ENCODE measurements around the gene E2F4. TPM values are rescaled to one million over a fixed set of nuclear protein-coding genes. Genes with fewer than 3 reads are reported as not detected.

The E2F4 gene
- total RNA-seq, 6 experiments from 2014 or later: 14.4 to 36.4 (median 22.4) TPM

GRCh38 chr16:67162506-67163163 lies 29.3 kb upstream of the E2F4 start:
- H3K9me3 ChIP-seq: no peaks in the 10 kb centered on the region
- ATAC-seq (no peak), DNase-seq (no peak)
- H3K27me3 ChIP-seq: no peaks in the 10 kb centered on the region
- peak overlapping the region in 1 of 3 donors; percentile 36 for H3K4me3 ChIP-seq
- H3K4me1 ChIP-seq: peaks cover 0 to 35% (median 17%) of the 10 kb centered on the region in 4 donors
- no peak overlapping the region for H3K27ac ChIP-seq
- intact Hi-C loops (cut with DNase I): no loop called here
- TF ChIP-seq CTCF (IDR thresholded peaks at IDR 0.05) (no peak), POLR2A (IDR thresholded peaks at IDR 0.05) (no peak)
- no peaks in the 10 kb centered on the region for H3K36me3 ChIP-seq
- whole genome bisulfite sequencing (ENCODE audit: insufficient coverage, low coverage, low lambda C conversion rate, missing lambda C conversion rate): 16% methylated on average over 20 of the region's 44 CpGs

- Histone ChIP-seq H3K9me3 (no peaks in the 10 kb centered on the region), H3K36me3 (no peaks in the 10 kb centered on the region), H3K27me3 (no peaks in the 10 kb centered on the region), H3K4me3 (peak overlapping the region in 1 of 3 donors; percentile 36), H3K27ac (no peak overlapping the region), H3K4me1 (peaks cover 0 to 35% (median 17%) of the 10 kb centered on the region in 4 donors)
- ATAC-seq (peak in 2 of 4 donors; percentile 3), DNase-seq (no peak)
- WGBS (ENCODE audit: insufficient coverage, low coverage, low lambda C conversion rate, missing lambda C conversion rate): 46% methylated on average over 29 of the region's 99 CpGs
- TF ChIP-seq CTCF (IDR thresholded peaks at IDR 0.05): no peak
- no peak for TF ChIP-seq POLR2A (IDR thresholded peaks at IDR 0.05)
- intact Hi-C loops (cut with DNase I): no loop called here
Measured at GRCh38 chr16:67163164-67163998, 28.6 kb upstream of the E2F4 start.

GRCh38 chr16:67163999-67164558 lies 27.9 kb upstream of the E2F4 start:
- H3K4me1 ChIP-seq: peaks cover 0 to 35% (median 18%) of the 10 kb centered on the region in 4 donors
- peak in 1 of 4 donors; percentile 0 for ATAC-seq
- 1% methylated on average over 22 of the region's 34 CpGs for WGBS (ENCODE audit: insufficient coverage, low coverage, low lambda C conversion rate, missing lambda C conversion rate)

More at GRCh38 chr16:67163999-67164558, 27.9 kb upstream of the E2F4 start:
- no peak for DNase-seq
- Histone ChIP-seq H3K27ac (no peak overlapping the region), H3K9me3 (no peaks in the 10 kb centered on the region), H3K36me3 (no peaks in the 10 kb centered on the region), H3K27me3 (no peaks in the 10 kb centered on the region), H3K4me3 (no peak overlapping the region)
- TF ChIP-seq POLR2A (IDR thresholded peaks at IDR 0.05) (no peak), CTCF (IDR thresholded peaks at IDR 0.05) (no peak)
- intact Hi-C loops (cut with DNase I): no loop called here
